ENCODE measurements around the gene SLC7A6. TPM values are rescaled to one million over a fixed set of nuclear protein-coding genes. Genes with fewer than 3 reads are reported as not detected.

The SLC7A6 gene
- polyA plus RNA-seq, 1 experiment = 27.4 TPM

DNA sequence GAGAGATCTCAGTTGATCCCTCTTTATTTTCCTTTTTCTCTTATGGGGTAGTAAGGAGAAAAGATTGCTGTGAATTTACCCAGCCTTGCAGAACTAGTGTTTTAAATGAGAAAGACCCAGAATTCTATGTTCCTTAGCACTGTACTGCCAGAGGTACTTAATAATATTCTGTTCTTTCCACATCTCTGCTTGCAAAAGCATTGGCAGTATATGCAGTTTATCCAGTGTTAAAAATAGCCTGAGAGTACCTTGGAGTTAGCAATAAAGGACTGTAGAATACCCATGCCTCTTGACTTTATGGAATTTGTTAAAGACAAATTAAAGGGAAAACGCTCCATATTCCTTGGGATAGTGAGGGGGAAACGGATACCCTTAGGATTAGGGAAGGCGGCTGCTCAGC lies 11.9 kb downstream of the SLC7A6 start:
- no peak overlapping the region for H3K4me3 ChIP-seq (ENCODE audit: low read depth, low read length)
- TF ChIP-seq, protein P1, sequence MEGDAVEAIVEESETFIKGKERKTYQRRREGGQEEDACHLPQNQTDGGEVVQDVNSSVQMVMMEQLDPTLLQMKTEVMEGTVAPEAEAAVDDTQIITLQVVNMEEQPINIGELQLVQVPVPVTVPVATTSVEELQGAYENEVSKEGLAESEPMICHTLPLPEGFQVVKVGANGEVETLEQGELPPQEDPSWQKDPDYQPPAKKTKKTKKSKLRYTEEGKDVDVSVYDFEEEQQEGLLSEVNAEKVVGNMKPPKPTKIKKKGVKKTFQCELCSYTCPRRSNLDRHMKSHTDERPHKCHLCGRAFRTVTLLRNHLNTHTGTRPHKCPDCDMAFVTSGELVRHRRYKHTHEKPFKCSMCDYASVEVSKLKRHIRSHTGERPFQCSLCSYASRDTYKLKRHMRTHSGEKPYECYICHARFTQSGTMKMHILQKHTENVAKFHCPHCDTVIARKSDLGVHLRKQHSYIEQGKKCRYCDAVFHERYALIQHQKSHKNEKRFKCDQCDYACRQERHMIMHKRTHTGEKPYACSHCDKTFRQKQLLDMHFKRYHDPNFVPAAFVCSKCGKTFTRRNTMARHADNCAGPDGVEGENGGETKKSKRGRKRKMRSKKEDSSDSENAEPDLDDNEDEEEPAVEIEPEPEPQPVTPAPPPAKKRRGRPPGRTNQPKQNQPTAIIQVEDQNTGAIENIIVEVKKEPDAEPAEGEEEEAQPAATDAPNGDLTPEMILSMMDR (IDR thresholded peaks at IDR 0.05; ENCODE audit: low read depth, low read length) = no peak
- no peaks in the 10 kb centered on the region for H3K9me3 ChIP-seq (ENCODE audit: control insufficient read depth, insufficient read depth, low read length)
- ChIA-PET CTCF (interaction anchor here (0.9 kb wide), 1 partner anchor 12 kb away, joined by 3 read pairs; the partner anchor contains the start of gene SLC7A6), POLR2A (no interaction called here)
- DNase-seq (ENCODE audit: low read depth, low spot score) = no peak
- H3K27me3 ChIP-seq (ENCODE audit: control insufficient read depth, insufficient read depth, low read length) = no peaks in the 10 kb centered on the region
- H3K27ac ChIP-seq (ENCODE audit: low read depth, low read length) = no peak overlapping the region

DNA sequence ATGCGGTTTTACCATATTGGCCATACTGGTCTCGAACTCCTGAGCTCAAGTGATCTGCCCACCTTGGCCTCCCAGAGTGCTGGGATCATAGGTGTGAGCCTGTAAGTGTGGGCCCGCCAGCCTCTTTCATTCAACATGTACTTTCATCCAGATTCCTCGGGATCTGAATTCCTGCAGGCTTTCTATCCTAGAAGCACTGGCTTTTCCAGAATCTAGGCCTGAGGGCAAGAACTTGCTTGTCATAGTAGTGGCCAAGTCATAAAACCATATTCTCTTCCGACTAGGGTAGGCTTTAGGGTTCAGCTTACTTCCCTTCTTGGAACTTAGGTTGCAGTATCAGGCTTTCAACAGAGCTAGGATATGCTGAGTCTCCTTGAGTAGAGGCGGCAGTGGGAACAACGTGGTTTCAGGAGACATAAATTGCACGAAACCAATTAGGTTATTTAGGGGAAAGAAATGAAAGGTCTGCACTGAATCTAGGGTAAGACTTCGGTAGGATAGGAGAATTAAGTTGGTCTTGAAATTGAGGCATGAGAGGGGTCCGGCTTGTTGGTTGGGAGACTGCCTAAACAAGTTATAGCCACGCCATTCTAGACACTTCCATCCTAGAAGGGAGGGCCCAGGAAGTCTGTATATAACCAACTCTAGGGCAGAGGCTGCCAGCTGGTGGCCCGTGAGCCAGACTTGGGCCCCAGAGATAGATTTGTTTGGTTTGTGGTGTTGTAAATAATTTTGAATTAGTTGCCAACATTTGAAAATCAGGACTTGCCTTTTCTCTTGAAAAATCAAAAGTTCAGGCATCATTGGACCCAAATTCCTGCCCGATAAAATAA lies 15.6 kb downstream of the SLC7A6 start:
- no peak for DNase-seq (ENCODE audit: low read depth, low spot score)
- POLR2A ChIA-PET = no interaction called here
- Histone ChIP-seq H3K27ac (ENCODE audit: low read depth, low read length) (no peak overlapping the region), H3K4me3 (ENCODE audit: low read depth, low read length) (no peak overlapping the region), H3K27me3 (ENCODE audit: control insufficient read depth, insufficient read depth, low read length) (no peaks in the 10 kb centered on the region), H3K9me3 (ENCODE audit: control insufficient read depth, insufficient read depth, low read length) (no peaks in the 10 kb centered on the region)
- CTCF ChIA-PET = interaction anchor here (1.2 to 1.4 kb wide), 3 partner anchors 16 to 49 kb away, joined by 3 to 4 read pairs (median 3); partner anchors contain the start of gene SLC7A6
- TF ChIP-seq, protein P1 (IDR thresholded peaks at IDR 0.05; ENCODE audit: low read depth, low read length) = no peak

DNA sequence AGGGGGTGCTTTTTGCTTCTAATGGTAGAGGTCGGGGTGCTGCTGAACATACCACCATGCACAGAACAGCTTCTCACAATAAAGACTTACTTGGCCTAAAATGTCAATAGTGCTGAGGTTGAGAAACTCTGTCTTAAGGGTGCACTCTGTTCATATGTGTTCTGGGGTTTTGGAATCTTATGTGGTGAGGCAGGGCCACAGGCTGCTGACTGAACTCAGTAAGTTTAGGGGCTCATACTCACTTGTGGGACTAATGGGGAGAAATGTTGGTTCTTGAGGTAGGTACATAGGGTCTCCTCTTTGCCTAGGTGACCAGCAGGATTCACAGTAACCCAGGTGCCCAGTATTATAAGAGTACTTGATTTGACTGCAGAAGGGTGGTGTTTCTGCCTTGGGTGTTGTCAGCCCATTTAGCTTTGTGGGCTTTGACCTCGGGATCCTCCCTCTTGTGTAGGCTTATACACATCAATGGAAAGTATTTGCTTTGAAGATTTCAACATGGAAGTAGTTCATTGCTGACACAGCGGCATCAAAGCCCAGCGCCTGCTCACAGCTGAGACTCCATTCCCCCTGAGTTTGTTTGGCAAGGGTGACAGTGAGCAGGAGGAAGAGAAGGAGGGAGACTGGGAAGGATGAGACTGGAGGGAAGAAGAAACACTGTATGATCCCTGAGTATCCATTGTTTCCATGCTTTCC lies 17.2 kb downstream of the SLC7A6 start:
- H3K27me3 ChIP-seq (ENCODE audit: control insufficient read depth, insufficient read depth, low read length) = no peaks in the 10 kb centered on the region
- no peak for DNase-seq (ENCODE audit: low read depth, low spot score)
- ChIA-PET CTCF (interaction anchor here (1.5 kb wide), 1 partner anchor 18 kb away, joined by 4 read pairs; no protein-coding TSS in a partner anchor), POLR2A (no interaction called here)
- H3K27ac ChIP-seq (ENCODE audit: low read depth, low read length) = no peak overlapping the region
- H3K4me3 ChIP-seq (ENCODE audit: low read depth, low read length) = no peak overlapping the region
- TF ChIP-seq, protein P1 (IDR thresholded peaks at IDR 0.05; ENCODE audit: low read depth, low read length) = no peak
- H3K9me3 ChIP-seq (ENCODE audit: control insufficient read depth, insufficient read depth, low read length) = no peaks in the 10 kb centered on the region

DNA sequence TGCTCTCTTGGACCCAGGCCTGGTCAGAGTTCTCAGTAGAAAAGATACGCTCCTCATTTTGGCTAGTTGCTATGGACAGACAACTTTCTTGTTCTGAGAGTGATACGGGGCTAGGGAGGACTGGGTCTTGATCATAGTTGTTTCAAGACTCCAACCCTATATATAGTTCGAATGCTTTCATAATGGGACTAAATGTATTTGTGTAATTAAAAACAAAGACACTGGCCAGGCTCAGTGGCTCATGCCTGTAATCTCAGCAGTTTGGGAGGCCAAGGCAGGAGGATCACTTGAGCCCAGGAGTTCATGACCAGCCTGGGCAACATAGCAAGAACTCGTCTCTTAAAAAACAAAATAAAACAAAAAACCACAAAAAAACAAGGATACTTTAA lies 17.7 kb downstream of the SLC7A6 start:
- Histone ChIP-seq H3K9me3 (ENCODE audit: control insufficient read depth, insufficient read depth, low read length) (no peaks in the 10 kb centered on the region), H3K4me3 (ENCODE audit: low read depth, low read length) (no peak overlapping the region), H3K27me3 (ENCODE audit: control insufficient read depth, insufficient read depth, low read length) (no peaks in the 10 kb centered on the region), H3K27ac (ENCODE audit: low read depth, low read length) (no peak overlapping the region)
- ChIA-PET POLR2A (no interaction called here), CTCF (interaction anchor here (1.5 kb wide), 1 partner anchor 19 kb away, joined by 4 read pairs; no protein-coding TSS in a partner anchor)
- no peak for DNase-seq (ENCODE audit: low read depth, low spot score)
- TF ChIP-seq, protein P1 (IDR thresholded peaks at IDR 0.05; ENCODE audit: low read depth, low read length) = no peak
